ENCODE results near the gene CGB2.
"Not testable (repeated sequence)": the region's sequence is repeated elsewhere in the genome, so short reads cannot be mapped to it uniquely, and the experiment has no call there.

- peak; percentile 81 for TF ChIP-seq CTCF (conservative IDR thresholded peaks at IDR 0.05; ENCODE audit: low read length)
- TF ChIP-seq EZH2phosphoT487 (IDR thresholded peaks at IDR 0.05; ENCODE audit: borderline replicate concordance, low read depth, low read length) = not testable (repeated sequence)
Observed at GRCh38 chr19:49036815-49037214, 5.1 kb downstream of the CGB2 start, which contains the start of gene CGB1.

All from OCI-LY7 (cell line).